K562 (cell line): ENCODE data around the gene CCDC136. TPM values are rescaled to one million over a fixed set of nuclear protein-coding genes. Genes with fewer than 3 reads are reported as not detected.

Source experiments
- ARID1B ChIP-seq: fragments of 450-650 bp; IDR thresholded peaks from 2 replicates; pipeline ENCODE4 v1.6.1; 2016; ENCODE audit warnings: antibody characterized with exemption, mild to moderate bottlenecking, inconsistent platforms
- LARP7 ChIP-seq: fragments of 450-650 bp; IDR thresholded peaks from 2 replicates; pipeline ENCODE4 v1.6.1; 2016
- MCM7 ChIP-seq, 2 experiments: fragments of 450-650 bp; IDR thresholded peaks; 2 replicates each; pipeline ENCODE4 v1.6.1; 2016 to 2018
- NFE2 ChIP-seq: IDR thresholded peaks from 2 replicates; pipeline ENCODE4 v1.6.1; 2014; ENCODE audit warnings: antibody characterized with exemption, low read depth
- POLR2A ChIP-seq: fragments of 450-650 bp; conservative IDR thresholded peaks from 2 replicates; pipeline ENCODE4 v1.6.1; 2016
- POLR2AphosphoS2 ChIP-seq: IDR thresholded peaks from 2 replicates; pipeline ENCODE4 v1.6.1; 2012; ENCODE audit warnings: low read length, improper control_type of control experiment
- POLR2G ChIP-seq: fragments of 200-400 bp; formaldehyde crosslinking; IDR thresholded peaks from 2 replicates; pipeline ENCODE4 v1.6.1; 2017; ENCODE audit warnings: low read depth, mild to moderate bottlenecking, antibody characterized with exemption, low read length, moderate library complexity
- RAD51 ChIP-seq: fragments of 450-650 bp; IDR thresholded peaks from 2 replicates; pipeline ENCODE4 v1.7.1; 2016; ENCODE audit warnings: low read depth, mild to moderate bottlenecking, borderline replicate concordance
- SP1 ChIP-seq: sonication (generic); formaldehyde crosslinking; IDR thresholded peaks from 2 replicates; pipeline ENCODE4 v1.8.1; 2022; ENCODE audit warnings: mild to moderate bottlenecking, missing genetic modification reagents
- SRSF9 ChIP-seq: fragments of 200-400 bp; formaldehyde crosslinking; IDR thresholded peaks from 2 replicates; pipeline ENCODE4 v1.6.1; 2017; ENCODE audit warnings: low read depth, low read length, borderline replicate concordance
- SUPT5H ChIP-seq: fragments of 450-650 bp; IDR thresholded peaks from 2 replicates; pipeline ENCODE4 v1.6.1; 2016
- TAF7 ChIP-seq: fragments of 450-650 bp; IDR thresholded peaks from 2 replicates; pipeline ENCODE4 v1.6.1; 2016; ENCODE audit warnings: missing genetic modification characterization, missing compliant biosample characterization
- TBP ChIP-seq: optimal IDR thresholded peaks from 2 replicates; pipeline ENCODE3; 2011; ENCODE audit warnings: low read depth, low read length, improper control_type of control experiment
- ZNF253 ChIP-seq: fragments of 250-450 bp; sonication (Bioruptor Pico); conservative IDR thresholded peaks from 2 replicates; pipeline ENCODE4 v1.6.1; 2021; ENCODE audit warnings: mild to moderate bottlenecking
- ZNF318 ChIP-seq, 2 experiments: fragments of 450-650 bp; IDR thresholded peaks; 2 replicates each; pipeline ENCODE4 v1.6.1; 2016; ENCODE audit warnings: mild to moderate bottlenecking in 2 of 2, borderline replicate concordance in 1 of 2, low read depth in 1 of 2, moderate library complexity in 1 of 2
- ZNF444 ChIP-seq: fragments of 250-450 bp; sonication (Bioruptor Pico); IDR thresholded peaks from 2 replicates; pipeline ENCODE4 v1.4.0; 2020; ENCODE audit warnings: mild to moderate bottlenecking, moderate library complexity
- ZNF785 ChIP-seq: fragments of 250-450 bp; sonication (Bioruptor Pico); IDR thresholded peaks from 2 replicates; pipeline ENCODE4 v1.4.0; 2020; ENCODE audit warnings: mild to moderate bottlenecking
- polyA plus RNA-seq, 8 experiments: library from polyadenylated mRNA; depleted of rRNA in 4 of 8; stranded (reverse) in 5 of 8; unstranded in 3 of 8; fragments of >200 nt; fragmentation: Nextera tagmentation in 2 of 8; fragmentation: Illumina TruSeq in 1 of 8; extraction: Ambion mirVana in 2 of 8; extraction: Trizol in 1 of 8; gene quantifications; 2 replicates each; pipeline versions ENCODE4 v1.2.1 to v1.2.3, GENCODE V29; 2011 to 2014; ENCODE audit warnings: inconsistent platforms in 1 of 8, missing spikeins in 1 of 8
- total RNA-seq, 7 experiments: library from RNA; depleted of rRNA in 6 of 7; stranded (reverse); fragments of >200 nt in 6 of 7; fragmentation: Illumina TruSeq in 2 of 7; extraction: Trizol in 2 of 7; gene quantifications; 2 replicates each; pipeline versions ENCODE4 v1.2.1 to v1.2.3, GENCODE V29; 2011 to 2021; ENCODE audit warnings: low replicate concordance in 1 of 7
- TF ChIP-seq, protein P1 (sequence below): fragments of 450-650 bp; formaldehyde crosslinking; IDR thresholded peaks from 2 replicates; pipeline ENCODE4 v1.4.0; 2022; ENCODE audit warnings: missing genetic modification characterization
- TF ChIP-seq, protein P2 (sequence below): fragments of 450-650 bp; IDR thresholded peaks from 2 replicates; pipeline ENCODE4 v1.7.1; 2018; ENCODE audit warnings: mild to moderate bottlenecking, low read depth; ENCODE audit not compliant: partially characterized antibody

CCDC136 gene
- total and polyA plus RNA-seq, 9 of the 15 experiments (the other 6 are each of a cell fraction or from before 2014, with no cell fraction given) = 2.4 to 40.8 (median 26.5) TPM

DNA sequence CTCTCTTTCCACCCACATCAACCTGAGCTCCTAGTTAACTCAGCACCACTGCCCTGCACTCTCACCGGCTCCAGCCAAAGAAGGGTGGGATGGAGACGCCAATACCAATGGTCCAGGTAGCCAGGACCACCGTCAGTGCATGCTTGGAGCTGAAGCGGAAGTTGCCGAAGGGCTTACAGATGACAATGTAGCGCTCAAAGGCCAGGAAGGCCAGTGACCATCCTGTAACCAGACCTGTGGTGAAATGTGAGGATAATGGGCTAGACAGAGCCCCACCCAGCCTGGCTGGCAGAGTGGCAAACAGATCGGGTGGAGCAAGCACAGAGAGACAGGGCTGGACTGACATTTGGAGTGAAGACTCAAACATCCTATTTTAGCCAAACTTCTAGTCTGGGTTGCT, 16.8 kb upstream of the CCDC136 start (continued):
- no peak for TF ChIP-seq ZNF318 (IDR thresholded peaks at IDR 0.05; ENCODE audit: borderline replicate concordance in 1 of 2, low read depth in 1 of 2)
- TF ChIP-seq POLR2A = peak; percentile 57; the same call in 1 of the 2 replicates
- TF ChIP-seq ARID1B = no peak
- TF ChIP-seq TBP = no peak
- TF ChIP-seq, protein P1, sequence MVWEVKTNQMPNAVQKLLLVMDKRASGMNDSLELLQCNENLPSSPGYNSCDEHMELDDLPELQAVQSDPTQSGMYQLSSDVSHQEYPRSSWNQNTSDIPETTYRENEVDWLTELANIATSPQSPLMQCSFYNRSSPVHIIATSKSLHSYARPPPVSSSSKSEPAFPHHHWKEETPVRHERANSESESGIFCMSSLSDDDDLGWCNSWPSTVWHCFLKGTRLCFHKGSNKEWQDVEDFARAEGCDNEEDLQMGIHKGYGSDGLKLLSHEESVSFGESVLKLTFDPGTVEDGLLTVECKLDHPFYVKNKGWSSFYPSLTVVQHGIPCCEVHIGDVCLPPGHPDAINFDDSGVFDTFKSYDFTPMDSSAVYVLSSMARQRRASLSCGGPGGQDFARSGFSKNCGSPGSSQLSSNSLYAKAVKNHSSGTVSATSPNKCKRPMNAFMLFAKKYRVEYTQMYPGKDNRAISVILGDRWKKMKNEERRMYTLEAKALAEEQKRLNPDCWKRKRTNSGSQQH (CRISPR knock-in tag) = no peak
- no peak for TF ChIP-seq NFE2
- peak; percentile 55 for TF ChIP-seq POLR2G
- TF ChIP-seq TAF7 (tag) = no peak
- no peak for TF ChIP-seq SRSF9
- TF ChIP-seq, protein P2, sequence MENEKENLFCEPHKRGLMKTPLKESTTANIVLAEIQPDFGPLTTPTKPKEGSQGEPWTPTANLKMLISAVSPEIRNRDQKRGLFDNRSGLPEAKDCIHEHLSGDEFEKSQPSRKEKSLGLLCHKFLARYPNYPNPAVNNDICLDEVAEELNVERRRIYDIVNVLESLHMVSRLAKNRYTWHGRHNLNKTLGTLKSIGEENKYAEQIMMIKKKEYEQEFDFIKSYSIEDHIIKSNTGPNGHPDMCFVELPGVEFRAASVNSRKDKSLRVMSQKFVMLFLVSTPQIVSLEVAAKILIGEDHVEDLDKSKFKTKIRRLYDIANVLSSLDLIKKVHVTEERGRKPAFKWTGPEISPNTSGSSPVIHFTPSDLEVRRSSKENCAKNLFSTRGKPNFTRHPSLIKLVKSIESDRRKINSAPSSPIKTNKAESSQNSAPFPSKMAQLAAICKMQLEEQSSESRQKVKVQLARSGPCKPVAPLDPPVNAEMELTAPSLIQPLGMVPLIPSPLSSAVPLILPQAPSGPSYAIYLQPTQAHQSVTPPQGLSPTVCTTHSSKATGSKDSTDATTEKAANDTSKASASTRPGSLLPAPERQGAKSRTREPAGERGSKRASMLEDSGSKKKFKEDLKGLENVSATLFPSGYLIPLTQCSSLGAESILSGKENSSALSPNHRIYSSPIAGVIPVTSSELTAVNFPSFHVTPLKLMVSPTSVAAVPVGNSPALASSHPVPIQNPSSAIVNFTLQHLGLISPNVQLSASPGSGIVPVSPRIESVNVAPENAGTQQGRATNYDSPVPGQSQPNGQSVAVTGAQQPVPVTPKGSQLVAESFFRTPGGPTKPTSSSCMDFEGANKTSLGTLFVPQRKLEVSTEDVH = peak; percentile 55
- no peak for TF ChIP-seq ZNF444
- TF ChIP-seq SUPT5H = peak; percentile 58; the same call in 1 of the 2 replicates
- no peak for TF ChIP-seq ZNF253 (CRISPR knock-in tag)
- TF ChIP-seq RAD51 = no peak
- TF ChIP-seq LARP7 = no peak
- no peak for TF ChIP-seq SP1 (CRISPR knock-in tag)
- peak; percentile 79 for TF ChIP-seq POLR2AphosphoS2
- no peak for TF ChIP-seq MCM7 (IDR thresholded peaks at IDR 0.05)
- no peak for TF ChIP-seq ZNF785 (CRISPR knock-in tag)
